ENCODE data around the gene CA10. TPM values are rescaled to one million over a fixed set of nuclear protein-coding genes. Genes with fewer than 3 reads are reported as not detected.

CA10 gene
- total RNA-seq, 1 donor from 2014 or later = not detected

DNA sequence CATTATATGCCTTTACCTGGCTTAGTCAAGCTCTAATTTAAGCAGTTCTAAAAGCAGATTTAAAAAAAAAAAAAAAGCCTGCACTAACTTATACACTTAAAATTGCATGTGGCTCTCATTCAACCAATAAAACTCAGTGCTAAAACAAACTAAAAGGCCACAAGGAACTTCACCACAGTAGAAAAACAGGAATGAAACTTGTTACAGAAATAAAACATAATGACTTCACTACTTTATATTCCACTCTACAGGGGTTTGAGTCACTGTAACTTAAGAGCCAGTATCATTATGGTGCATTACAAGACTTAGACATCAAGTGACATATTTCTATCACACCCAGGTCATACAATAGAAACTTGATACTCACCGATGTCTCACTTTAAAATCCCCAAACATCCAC is 11.1 kb downstream of the CA10 start:
- DNase-seq (ENCODE audit: low read depth) = no peak

DNA sequence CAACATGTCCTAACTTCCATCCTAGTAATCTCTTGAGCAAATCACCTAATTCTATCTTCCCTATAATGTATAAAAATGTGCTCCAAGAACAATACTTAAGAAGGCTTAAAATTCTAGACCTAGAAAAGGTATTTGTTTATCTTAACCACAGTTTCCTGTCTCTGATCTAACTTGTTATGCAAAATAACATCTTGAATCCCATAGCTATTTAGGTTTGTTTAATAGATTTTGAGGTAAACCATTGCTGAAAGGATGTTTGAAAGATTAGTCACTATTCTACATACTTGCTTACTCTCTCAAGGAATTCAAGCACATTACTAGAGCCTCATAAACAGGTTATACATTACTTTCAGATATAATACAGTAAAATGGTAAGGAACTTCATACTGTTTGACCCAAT is 13.0 kb downstream of the CA10 start:
- DNase-seq (ENCODE audit: low read depth) = no peak

DNA sequence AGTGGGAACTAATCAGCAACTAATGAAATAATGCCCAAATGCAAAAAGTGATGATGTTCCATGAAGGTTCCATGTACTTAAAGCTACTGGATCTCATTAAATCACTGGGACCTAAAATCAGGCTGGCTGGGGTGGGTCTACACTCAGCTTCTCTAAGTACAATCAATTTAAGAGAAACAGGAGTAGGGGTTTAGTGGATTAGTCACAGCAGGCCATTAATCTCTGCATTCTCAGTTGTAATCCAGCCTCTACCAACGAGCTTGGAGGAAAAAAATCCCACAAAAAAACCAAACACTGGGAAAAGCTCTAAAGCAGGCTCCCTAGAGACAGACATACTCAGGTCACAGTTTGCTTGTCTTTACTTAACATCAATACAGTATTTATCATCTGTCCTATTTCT is 15.0 kb downstream of the CA10 start:
- no peak for DNase-seq (ENCODE audit: low read depth)

DNA sequence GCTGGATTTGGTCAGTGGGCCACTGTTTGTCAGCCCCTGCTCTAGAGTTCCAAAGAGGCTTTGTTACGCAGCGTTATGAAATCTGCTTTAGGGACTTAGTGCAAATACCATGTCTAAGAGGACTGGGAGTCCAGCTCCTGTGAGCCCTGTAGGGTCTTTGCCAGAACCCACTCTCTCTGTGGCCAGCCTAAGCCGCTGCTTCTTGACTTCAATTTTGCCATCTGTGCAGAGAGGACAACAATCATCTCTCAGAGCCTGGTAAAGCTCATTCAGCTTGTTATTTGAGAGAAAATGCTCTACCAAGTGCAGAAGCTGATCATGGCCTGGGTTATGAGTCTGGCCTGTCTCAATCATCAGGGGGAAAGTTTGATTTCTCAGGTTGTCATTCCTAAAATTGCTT is 17.9 kb downstream of the CA10 start:
- DNase-seq (ENCODE audit: low read depth) = no peak

DNA sequence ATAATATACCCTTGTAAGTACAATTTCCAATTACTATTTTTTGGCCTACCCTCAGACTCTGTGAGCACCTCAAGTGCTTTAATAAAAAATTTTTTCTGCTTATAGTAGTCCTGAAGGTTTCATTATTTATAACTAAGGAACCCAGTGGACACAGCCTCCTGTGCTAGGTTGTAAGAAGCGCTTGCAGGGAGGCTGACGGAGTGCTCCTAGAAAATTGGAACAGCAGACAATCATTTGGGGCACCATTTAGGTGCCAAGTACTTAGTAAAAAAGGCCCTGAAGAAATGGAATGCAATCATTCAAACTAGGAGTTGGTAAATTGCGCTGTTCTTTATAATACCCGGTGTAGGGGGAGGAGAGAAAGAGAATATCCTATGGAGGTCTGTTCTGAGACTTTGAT is 19.8 kb downstream of the CA10 start:
- no peak for DNase-seq (ENCODE audit: low read depth)

DNA sequence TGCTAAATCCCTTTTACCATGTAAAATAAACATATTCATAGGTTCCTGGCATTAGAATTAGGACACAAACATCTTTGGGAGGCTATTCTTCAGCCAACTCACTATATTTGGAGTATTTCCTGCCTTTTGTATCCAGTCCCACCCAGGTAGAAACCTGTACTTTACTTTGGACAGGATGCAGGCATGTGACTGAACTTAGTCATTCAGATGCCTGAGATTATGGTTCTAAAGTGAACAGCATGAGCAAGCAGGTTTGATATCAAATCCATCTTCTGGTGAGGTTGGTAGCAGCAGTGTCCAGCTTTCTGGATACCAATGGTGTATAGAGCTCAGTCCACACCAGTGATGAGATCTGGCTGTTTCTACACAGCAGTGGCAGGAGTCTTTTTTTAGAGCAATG is 20.2 kb downstream of the CA10 start:
- DNase-seq (ENCODE audit: low read depth) = no peak

DNA sequence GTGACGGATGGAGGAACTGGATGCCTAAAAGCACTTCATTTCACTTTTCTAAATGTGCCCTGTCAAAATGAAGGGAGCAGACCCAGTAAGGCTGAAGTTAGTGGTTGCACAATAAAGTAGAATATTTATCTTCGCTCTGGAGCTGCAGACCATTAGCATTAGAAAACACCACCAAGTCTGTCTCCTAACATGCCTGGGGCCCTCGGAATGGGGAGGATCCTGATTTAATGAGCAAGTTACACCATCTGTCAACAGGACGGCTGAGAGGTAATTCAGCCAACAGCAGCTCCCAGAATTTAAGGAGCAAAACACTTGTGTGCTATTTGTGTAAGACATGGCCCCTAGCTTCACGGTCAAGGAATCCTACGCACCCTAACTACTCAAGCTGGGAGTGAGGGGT is 22.3 kb downstream of the CA10 start:
- DNase-seq (ENCODE audit: low read depth) = no peak

DNA sequence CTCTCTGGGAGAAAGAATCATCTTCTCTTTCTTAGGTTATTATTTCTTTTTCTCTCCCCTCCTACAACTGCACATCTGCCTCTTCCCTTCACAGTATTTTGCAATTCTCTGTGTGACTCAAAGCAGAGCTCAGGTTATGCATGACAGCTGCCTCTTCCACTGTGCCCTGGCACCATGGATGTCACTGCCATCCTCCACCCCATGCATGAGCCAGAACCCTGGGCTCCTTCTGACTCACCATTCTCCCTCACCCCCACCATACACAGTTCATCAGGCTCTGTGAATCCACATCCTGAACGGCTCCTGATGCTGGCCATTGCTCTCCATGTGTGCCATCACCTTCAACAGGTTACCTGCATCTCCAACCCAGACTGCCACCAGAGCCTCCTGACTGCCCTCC is 23.9 kb downstream of the CA10 start:
- DNase-seq (ENCODE audit: low read depth) = no peak

DNA sequence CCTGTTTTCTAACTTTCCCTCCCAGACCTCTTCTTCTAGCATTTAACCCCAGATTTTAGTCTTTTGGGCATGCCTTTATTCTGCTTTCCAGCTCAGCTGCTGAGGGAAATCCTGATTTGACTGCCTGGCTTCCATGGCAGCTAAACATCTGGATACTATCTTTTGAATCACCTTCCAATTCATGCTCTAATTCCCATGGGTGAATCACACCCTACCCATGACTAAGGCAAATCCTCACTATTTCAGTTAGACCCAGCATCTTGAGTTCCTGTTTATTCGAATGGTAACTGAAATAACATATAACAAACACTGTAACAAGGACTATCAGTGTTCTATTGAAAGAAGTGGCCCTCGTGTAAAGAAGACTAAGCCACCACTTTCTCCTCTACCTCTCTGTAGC is 29.8 kb downstream of the CA10 start:
- no peak for DNase-seq (ENCODE audit: low read depth)

DNA sequence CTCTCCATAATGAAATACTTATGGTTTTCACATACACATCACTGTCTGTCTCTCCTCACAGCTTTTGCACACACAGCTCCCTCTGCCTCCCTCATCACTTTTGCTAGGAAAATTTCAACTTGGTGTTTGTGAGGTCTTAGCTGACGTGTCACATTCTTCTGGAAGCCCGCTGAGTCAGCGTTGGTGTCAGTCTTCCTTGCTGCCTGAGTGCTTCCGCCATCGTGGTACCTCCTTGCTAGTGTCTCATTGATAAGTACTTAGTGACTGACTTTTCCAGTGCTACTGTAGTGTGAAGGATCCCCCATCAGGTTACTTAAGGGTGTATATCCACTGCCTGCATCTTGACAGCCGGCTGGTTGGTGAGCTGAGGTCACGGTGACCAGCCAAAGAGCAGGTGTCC is 33.5 kb downstream of the CA10 start:
- no peak for DNase-seq (ENCODE audit: low read depth)

DNA sequence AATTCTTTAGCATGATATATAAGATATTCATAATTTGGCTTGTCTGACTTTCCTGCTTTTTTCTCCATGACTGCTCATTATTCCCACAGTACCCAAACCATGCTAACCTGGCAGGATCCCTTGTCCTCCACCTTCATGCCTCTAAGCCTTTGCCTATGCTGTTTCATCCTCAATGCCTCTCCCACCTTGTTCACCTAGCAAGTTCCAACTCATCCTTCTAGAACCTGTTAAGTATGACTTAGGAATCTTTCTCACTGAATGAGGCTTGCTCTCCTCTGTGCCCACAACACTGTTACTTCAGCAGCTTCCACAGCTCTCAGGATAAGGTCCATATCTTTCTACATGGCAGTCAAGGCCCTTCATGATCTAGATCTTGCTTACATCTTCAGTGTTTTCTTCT is 34.0 kb downstream of the CA10 start:
- no peak for DNase-seq (ENCODE audit: low read depth)

DNA sequence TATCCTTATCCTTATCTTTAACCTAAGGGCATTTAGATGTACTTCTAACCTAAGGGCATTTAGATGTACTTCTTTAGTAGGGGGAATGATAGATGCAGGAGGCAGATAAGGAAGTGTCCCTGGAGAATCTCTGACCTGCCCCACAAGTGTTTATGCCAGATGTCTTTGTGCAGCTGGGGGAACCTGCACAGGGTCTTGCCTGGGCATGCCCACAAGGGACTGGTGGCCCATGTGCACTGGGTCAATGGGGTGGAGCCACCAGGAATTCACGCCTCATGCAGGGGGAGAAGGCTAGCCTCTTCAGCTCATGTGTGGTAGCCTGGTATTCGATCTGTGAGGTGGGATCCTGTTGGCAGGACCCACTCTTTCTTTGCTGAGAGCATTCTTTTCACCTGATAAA is 38.0 kb downstream of the CA10 start:
- no peak for DNase-seq (ENCODE audit: low read depth)

DNA sequence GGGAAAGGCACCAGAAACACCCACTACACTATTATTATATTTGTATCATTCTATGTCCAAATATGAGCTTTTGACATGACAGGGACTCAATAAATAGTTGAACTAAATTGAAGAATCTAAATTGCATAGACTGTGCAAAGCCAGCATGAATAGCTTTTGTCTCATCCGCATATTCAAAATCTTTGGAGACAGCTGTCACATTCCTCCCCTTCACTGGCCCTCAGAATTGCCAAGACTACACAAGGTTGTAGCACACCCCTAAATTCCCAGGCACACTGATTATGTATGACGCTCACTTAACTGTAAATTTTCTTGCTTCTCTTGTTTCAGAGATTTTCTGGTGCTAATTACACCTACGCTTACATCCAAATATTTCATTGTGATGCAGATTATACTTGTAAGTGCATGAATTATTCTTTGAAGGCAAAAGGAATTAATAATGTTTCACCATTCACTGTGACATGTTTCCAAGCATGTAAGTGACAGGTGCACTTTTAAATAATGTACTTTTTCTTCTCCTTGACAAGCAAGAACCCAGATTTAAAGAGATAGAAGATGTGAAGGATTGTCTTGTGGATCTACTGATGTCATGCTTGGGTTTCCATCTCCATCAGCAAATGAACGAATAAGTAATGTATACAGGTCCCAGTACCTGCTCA is 47.5 kb downstream of the CA10 start:
- DNase-seq (ENCODE audit: low read depth) = peak; percentile 1

DNA sequence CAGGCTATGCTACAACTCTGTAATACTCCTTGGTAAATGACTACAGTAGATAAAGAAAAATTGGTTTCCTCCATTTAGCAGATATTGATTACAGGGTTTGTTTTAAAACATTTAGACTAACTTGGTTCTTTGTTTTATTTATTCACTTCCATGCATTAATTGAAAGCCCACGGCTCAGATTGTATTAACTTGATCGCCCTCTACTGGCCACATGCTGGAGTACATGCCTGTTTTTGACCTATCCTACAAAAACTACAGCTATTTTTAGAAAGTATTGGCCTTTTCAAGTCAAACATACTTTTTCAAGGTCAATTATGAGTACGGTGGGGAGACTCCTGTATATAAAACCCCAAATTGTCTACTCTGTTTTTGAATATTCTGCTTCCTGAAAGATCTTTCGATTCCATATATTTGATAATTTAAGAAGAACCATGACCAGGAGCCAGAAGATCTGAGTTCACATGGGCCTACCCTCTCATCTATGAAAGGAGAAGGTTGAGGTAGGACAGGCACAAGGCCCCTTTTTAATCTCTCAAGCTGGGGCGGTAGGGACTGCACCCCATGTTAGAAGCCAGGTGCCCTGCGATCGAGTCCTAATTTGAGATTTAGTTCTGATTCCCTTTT is 51.8 kb downstream of the CA10 start:
- peak; percentile 65 for DNase-seq (ENCODE audit: low read depth)

DNA sequence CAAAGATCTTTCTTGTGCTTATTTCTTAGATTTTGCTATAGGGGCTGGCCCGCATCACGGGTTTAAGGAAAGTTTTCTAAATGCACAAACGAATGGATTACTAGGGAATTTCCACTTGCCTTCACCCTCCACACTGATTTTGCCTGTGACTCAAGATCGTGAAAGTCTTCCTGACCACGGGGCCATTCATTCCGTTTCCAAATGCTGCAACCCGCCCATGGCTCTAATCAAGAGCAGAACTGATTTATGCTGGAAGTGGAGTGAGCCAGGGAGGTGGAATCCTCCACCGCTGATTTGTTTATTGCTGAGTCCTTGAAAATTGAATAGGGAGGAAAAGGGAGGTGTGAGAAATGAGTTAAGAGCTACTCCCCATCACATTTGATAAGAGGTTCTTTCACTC is 52.4 kb downstream of the CA10 start:
- DNase-seq (ENCODE audit: low read depth) = no peak

DNA sequence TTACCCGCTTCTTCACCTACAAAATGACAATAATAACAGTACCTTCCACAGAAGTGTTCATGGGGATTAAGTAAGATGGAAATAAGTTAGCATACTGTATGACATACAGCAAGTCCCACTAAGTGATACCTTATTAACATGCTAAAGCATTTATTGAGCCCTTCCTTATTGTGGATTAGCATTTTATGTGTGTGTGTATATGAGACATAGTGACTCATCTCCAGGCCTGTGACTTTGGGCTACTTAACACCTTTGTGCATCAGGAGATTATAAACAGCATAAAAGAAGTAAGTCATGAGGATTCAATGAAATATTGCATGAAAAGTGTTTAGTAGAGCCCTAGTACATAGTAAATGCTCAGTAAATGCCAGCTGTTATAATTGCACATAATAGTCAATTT is 52.9 kb downstream of the CA10 start:
- no peak for DNase-seq (ENCODE audit: low read depth)

DNA sequence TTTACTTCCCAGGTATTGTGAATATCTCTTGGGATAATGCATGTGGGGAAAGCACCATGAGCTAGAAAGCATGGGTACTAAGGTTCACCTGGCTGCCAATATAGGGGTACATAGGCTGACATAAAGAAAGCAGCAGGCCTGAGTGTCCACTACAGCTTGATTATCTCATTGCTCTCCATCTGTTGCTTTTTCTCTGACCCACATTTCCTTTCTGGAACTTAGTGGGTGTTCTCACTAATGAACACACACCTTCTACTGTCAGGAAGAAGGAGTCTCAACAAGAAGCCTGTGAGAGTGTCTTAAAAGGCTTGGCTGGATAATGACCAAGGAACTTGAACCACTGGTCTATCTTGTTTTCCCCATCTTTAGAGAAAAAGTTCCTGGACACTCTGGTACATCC is 62.5 kb downstream of the CA10 start:
- no peak for DNase-seq (ENCODE audit: low read depth)

DNA sequence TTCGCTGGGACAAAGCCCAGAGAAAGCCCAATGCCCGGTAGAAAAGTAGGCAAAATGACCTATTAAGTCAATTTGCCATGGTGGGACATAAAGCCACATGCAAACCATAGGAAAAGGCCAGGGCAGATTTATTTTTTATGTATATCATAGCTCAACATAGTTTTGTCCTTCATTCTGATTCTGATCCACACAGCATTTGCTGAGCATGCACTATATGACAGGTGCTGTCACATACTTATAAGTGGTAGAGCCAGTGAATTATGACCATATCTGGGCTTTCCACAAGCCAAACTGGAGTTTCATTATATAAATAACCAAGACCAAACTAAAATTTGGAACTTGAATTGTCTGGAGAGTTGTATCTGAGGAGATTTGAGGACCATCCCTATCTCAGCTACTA is 74.3 kb downstream of the CA10 start:
- no peak for DNase-seq (ENCODE audit: low read depth)

DNA sequence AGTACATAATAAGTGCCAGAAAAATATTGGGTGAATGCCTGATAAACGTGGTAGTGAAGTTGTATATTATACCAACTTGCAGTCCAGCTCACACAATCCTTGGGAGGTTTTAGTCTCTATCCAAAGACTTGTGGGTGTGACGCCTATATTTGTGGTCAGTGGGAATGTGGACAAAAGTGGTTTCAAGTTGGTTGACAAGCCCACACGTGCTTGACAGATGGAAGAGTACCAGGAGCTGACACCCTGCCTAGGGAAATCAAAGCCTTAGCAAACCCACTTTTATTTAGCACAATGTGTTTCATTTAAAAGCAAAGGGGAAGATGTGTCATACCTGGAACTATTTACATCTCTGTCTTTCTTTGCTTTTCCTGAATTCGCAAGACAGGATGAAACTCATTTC is 79.0 kb downstream of the CA10 start:
- peak; percentile 8 for DNase-seq (ENCODE audit: low read depth)

DNA sequence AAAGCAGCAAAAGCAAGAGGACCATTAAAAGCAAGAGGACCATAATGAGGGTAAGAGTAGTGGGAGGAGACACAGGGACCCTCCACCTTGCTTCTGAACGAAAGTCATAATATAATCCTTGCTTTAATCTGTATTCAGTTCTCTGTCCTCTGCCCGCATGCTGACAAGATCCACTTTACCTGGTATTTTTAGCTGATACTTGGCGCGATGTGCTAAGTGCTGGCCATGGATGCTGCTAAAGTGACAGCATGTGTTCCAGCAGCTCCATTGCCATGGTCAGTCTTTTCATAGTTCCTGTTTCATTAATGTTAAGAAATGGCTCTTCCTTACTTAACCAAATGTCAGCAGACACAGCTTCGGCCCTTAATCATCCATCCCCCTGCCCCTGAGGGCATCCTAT is 86.8 kb downstream of the CA10 start:
- DNase-seq (ENCODE audit: low read depth) = no peak

DNA sequence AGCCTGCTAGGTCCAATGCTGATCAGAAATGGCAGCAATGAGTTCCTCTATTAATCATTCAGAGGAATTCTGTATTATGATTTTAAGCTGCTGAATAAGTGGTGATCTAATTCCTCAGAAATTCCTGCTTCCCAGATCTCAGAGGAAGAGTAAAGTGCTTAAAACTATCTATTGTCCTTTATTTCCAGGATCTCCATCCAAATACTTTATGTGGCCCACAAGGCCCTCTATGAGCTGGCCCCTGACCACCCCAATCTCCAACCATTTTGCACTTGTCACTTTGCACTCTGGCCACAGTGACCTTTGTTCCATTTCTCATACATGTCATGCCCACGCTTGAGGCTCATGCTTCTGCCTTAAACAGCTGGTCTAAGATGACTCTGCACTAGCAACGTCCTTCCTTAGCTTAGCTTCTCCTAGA is 93.7 kb downstream of the CA10 start:
- peak; percentile 75 for DNase-seq (ENCODE audit: low read depth)

DNA sequence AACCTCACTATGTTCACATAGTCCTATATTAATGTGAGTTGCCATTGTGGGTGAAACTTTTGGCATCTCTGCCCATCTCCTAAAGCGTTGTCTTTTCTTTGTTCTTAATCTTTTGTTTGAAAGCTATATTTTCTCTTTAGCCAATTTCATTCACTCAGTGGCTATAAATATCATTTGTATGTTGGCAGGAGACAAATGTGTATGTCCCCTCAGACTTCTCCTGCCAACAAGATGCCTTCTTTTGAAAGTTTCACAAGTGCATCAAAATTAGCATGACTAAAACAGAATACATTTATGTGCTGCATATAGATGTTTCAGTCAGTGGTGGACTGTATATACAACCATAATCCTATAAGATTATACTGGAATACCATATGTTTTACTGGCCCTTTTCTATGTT is 109.0 kb downstream of the CA10 start:
- no peak for DNase-seq (ENCODE audit: low read depth)

DNA sequence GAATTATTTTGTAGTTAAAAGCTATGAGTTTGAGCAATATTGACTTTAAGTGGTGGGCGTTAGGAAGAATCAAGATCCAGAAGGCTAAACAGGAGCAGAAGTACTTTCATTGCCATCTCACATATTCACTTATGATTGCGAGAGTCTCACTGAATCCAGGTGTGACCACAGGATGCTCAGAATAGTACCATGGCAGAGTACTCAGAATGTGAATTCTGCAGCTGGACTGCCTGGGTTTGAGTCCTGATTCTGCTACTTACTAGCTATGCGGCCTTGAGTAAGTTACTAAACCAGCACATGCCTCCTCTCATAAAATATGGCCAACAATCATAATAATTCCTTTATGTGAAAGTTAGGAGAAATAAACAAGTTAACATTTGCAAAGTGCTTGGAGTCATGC is 109.5 kb downstream of the CA10 start:
- DNase-seq (ENCODE audit: low read depth) = no peak

All from myocyte (in vitro differentiated cells).